CD4-positive, alpha-beta T cell treated with Interleukin-17A for 4 hours (primary cell): ENCODE data around the gene TSPAN4.
A peak's percentile ranks its signal among the peaks of the same experiment; 100 is the strongest.

ENCODE experiments used
- DNase-seq: peaks from one replicate; pipeline ENCODE4 v3.0.0-alpha.2; 2020; ENCODE audit warnings: mixed read lengths

The TSPAN4 gene

GRCh38 chr11:890794-891540 lies 48.3 kb downstream of the TSPAN4 start:
- DNase-seq: no peak

GRCh38 chr11:893008-893654 lies 50.5 kb downstream of the TSPAN4 start:
- no peak for DNase-seq

GRCh38 chr11:894575-895201 lies 52.0 kb downstream of the TSPAN4 start:
- DNase-seq: no peak

- no peak for DNase-seq
These were observed 52.9 kb downstream of the TSPAN4 start for GRCh38 chr11:895331-896110.

DNA sequence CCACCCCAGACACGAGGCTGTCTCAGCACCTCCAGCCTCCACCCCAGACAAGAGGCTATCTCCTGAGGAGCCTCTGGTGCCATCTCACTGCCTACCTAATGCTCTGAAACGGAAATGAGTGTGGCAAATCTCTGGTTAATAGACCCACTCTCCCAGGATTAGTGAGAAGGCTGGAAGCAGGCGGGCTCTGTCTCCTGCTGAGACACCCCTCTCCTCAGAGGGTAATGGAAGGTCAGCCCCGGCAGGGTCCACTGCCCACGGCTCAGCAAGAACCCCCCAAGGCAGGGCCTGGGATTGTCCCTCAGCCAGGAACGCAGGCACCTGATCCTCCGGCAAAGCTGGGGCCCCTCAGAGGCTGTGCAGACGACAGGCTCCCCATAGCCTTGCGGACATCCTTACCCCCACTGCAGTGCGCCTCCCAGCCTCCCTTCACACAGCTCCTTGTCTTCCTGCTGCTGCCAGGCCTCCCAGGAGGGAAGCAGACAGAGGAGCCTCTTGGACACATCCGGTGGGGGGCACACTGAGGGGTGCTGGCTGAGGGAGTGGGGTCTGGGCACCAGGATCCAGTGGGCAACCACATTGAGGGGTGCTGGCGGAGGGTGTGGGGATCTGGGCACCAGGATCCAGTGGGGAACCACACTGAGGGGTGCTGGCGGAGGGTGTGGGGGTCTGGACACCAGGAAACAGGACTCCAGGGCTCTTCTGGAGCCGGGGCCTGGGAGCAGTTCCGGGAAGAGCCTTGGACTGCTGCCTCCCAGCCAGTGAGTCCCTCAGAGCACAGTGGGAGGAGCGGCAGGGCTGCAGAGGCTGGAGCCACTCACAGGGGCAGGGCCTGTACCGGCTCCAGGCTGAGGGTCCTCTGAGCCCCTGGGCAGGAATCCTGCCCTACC lies 54.8 kb downstream of the TSPAN4 start:
- no peak for DNase-seq

DNA sequence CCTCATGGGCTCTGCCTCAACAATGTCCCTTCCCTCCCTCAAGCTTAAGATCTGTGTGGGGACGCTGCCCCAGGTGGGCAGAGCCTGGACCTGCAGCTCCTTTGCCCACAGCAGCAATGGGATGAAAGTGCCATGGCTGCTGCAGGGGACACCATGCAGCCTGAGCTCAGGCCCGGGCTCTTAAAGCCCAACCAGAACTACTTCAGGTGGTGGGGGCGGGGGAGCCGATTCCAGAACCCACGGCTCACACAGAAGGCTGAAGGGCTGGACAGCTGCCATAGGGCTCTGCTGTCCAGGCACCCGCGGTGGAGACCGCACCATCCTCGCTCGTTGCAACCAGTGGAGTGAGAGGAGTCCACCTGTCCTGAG lies 55.5 kb downstream of the TSPAN4 start:
- no peak for DNase-seq

- DNase-seq: no peak
These were observed 56.0 kb downstream of the TSPAN4 start for GRCh38 chr11:898540-899190.

- DNase-seq: no peak
These were observed 57.1 kb downstream of the TSPAN4 start for GRCh38 chr11:899724-900123.

DNA sequence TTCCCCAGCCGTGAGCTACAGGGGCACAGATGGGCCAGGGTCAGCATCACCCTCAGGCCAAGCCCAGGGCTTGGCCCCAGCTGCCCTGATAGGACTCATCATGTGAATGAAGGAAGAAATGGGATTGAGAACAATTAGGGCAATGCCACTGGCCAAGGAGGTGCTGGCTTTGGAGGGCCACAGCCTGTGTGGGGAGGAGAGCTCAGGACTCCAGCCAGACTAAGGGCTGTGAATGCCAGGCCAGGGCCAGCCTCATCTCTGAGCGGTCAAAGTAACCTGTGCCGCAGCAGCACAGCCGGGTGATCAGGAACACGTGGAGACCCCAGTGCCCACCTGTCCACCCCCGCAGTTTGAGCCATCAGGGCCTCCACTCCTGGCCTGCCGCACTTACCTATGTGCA lies 57.9 kb downstream of the TSPAN4 start:
- no peak for DNase-seq

DNA sequence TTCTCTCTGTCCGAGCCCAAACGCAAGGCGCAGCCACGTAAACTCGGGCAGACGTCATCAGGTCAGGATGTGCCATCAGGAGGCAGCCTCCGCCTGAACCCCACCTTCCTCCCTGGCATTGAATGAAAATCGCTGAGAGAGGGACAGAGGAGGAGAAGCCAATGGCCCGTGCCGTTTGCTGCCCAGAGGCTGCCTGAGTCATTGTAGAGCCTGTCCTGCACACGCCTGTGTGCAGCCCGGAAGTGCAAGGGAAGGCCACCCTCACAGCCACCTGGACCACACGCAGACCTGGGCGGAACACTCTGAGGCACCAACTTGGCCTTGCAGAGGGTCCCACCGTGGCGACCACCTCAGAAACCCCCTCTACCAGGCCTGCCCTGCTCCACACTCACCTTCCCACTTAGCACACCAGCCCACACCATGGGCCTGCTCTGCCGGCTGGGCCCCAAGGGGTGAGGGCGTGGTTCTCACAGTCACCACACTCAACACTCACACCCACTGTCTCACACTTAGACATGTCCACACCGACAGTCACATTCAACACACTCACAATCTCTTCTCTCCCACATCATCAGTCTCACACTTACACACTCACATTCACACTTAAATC lies 58.9 kb downstream of the TSPAN4 start:
- DNase-seq: no peak

DNA sequence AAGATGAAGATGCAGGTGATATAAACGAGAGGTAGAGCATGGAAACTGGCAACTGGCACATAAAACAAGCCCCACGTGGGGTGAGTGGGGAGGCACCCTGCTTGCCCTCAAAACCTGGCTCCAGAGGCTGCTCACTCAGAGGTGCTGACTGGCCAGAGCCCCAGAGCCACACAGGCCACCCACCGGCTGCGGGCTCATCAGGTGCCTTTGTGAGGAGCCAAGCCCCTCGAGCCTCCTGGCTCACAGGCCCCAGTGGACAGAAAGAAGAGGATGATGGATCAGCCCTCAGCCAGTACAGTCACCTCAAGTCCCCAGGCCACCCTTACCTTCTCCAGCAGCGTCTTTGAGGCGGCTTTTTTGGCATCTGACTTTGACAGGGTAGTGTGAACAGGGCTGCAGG lies 61.7 kb downstream of the TSPAN4 start:
- no peak for DNase-seq

- DNase-seq: no peak
These were observed 63.3 kb downstream of the TSPAN4 start for GRCh38 chr11:905952-906351.

- DNase-seq: no peak
These were observed 65.0 kb downstream of the TSPAN4 start for GRCh38 chr11:907668-908067.

- DNase-seq: no peak
These were observed 65.6 kb downstream of the TSPAN4 start for GRCh38 chr11:908273-908672.

DNA sequence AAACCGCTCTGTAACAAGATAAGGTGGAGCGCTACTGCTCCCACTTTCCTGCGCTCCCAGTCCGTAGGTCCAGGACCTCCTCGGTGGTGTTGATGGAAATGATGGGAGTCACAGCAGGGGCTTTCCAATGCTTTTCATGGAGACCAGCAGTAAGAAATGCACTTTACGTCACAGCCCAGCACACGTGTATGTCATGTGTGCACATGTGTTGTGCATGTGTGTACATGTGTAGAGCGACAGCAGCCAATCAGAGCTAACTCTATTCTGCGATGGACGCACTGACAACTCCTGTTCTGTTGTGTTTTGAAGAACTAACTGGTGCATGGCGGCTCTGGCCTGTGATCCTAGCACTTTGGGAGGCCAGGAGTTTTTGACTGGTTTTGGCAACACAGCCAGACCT lies 66.8 kb downstream of the TSPAN4 start:
- DNase-seq: no peak

- DNase-seq: no peak
These were observed 67.5 kb downstream of the TSPAN4 start for GRCh38 chr11:910044-910588.

DNA sequence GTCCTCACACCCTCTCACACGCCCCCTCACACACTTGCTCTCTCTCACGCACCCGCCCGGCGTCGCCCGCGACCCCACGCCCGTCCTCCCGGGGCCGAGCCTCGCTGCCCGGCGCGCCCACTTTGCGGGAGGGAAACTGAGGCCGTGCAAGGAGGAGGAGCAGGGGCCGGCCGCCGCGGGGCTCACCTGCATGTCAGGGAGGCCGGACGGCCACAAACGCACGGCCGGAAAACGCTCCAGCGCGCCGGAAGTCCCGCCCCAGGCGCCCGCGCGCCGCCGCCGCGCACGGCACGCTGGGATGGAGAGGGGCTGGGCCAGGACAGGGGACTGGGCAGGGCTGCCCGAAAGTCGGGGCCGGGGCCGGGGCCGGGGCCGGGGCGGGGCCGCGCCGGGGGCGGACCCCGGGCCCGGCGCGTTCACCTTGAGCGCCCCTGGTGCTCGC lies 68.0 kb downstream of the TSPAN4 start, which contains the start of gene CHID1:
Gene CHID1, minus strand, starts transcription at position 222 of the 442 bp plus-strand sequence. CDS start 5,994 bp downstream, outside the sequence.
- peak; percentile 86 for DNase-seq

DNA sequence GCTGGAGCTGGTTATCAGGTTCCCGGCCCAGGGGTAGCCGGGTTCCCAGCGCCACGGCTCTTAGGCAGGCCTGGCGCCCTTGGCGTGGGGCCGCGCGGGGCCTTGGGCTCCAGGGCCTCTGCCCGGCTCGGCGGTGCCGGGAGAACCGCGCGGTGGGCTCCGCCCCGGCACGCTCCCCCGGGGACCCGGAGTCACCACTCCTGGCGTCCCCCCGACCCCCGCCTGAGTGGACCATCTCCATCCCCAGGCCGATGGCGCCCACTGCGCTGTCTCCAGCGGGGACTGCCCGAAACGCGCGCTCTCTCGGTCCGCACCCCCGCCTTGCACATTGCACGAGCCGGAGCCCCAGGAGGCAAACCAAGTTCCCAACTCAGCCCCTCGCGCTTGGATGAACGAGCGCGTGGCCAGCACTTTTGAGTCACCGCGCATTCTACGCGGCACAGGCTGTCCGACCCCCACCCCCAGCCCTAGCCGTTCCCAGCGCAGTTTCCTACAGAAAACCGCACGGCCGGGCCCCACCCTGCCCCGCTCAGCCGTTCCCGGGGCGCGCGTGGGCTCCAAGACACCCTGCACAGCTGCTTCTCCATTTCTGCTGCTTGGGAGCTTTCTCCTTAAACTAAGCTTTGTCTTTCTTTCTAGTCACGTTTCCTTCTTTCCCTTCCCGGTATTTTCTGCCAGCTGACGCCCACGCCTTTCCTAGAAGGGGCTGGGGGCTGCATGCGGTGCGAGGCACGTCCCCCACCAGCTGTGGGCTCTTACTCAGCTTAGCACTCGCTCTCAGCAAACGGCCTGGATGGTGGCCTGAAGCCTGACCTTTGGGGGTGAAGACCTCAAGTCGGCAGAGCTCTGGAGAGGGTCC lies 68.6 kb downstream of the TSPAN4 start:
- DNase-seq: peak; percentile 45

DNA sequence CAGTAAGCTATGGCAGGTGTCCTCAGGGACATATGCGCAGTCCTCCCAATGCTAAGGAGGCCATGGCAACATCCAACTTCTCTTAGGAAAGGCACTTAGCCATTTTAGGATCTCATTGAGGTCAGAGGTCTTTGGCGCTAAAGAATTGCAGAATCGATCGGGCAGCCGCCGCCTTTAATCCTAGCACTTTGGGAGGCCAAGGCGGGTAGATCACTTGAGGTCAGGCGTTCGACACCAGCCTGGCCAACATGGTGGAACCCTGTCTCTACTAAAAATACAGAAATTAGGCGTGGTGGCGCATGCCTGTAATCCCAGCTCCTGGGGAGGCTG lies 69.2 kb downstream of the TSPAN4 start:
- no peak for DNase-seq

DNA sequence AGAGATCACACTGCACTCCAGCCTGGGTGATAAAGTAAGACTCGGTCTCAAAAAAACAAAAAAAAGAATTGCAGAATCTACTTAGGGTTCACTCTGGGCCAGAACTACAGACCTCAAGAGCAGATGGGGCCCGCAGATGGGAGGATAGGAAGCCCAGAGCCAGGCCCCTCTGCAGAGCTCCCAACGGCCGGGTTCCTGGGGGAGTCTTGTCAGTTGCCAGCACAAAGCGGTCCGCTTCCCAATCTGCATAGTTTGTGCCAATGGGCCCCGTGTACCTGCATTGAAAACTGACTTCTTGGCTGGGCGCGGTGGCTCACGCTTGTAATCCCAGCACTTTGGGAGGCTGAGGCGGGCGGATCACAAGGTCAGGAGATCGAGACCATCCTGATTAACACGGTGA lies 69.6 kb downstream of the TSPAN4 start:
- DNase-seq: no peak
